Endothelial cell (in vitro differentiated cells): ENCODE measurements around the gene TAGLN. TPM values are rescaled to one million over a fixed set of nuclear protein-coding genes. Genes with fewer than 3 reads are reported as not detected.
A peak's percentile ranks its signal among the peaks of the same experiment; 100 is the strongest.

Experiments used
- DNase-seq: peaks from one replicate; pipeline ENCODE4 v3.0.0; 2021; ENCODE audit warnings: low spot score
- H3K27ac Mint-ChIP-seq: one replicate; pipeline ENCODE4 v1.8.0; 2021; ENCODE audit warnings: mixed read lengths, inconsistent platforms; ENCODE audit not compliant: unreplicated experiment
- H3K27me3 Mint-ChIP-seq: one replicate; pipeline ENCODE4 v1.8.0; 2021; ENCODE audit warnings: mild to moderate bottlenecking, moderate library complexity, mixed read lengths, inconsistent platforms; ENCODE audit not compliant: unreplicated experiment
- H3K36me3 Mint-ChIP-seq: one replicate; pipeline ENCODE4 v1.8.0; 2021; ENCODE audit warnings: mild to moderate bottlenecking, low read depth, mixed read lengths, inconsistent platforms; ENCODE audit not compliant: unreplicated experiment
- H3K4me1 Mint-ChIP-seq: one replicate; pipeline ENCODE4 v1.8.0; 2021; ENCODE audit warnings: mild to moderate bottlenecking, mixed read lengths, inconsistent platforms; ENCODE audit not compliant: unreplicated experiment
- H3K4me3 Mint-ChIP-seq: one replicate; pipeline ENCODE4 v1.8.0; 2021; ENCODE audit warnings: mild to moderate bottlenecking, mixed read lengths, inconsistent platforms; ENCODE audit not compliant: unreplicated experiment
- H3K9me3 Mint-ChIP-seq: one replicate; pipeline ENCODE4 v1.8.0; 2021; ENCODE audit warnings: mixed read lengths, inconsistent platforms; ENCODE audit not compliant: unreplicated experiment
- CTCF ChIP-seq: fragments of 200-600 bp; sonication (generic); IDR thresholded peaks from one replicate; pipeline ENCODE4 v1.5.0; 2021; ENCODE audit warnings: antibody characterized with exemption; ENCODE audit not compliant: unreplicated experiment
- total RNA-seq: library from RNA; stranded (reverse); fragmentation: NEBNext Ultra II Directional; extraction: Animal tissue kit (Norgen Biotek cat#: 25700); gene quantifications from one replicate; pipeline ENCODE4 v1.2.1, GENCODE V29; 2021; ENCODE audit not compliant: unreplicated experiment

Gene TAGLN
- total RNA-seq, 1 donor from 2014 or later = 25.4 TPM

GRCh38 chr11:117249571-117249970 is 50.4 kb downstream of the TAGLN start:
- DNase-seq = no peak
- Mint-ChIP-seq H3K36me3 (peaks cover 35% of the 10 kb centered on the region), H3K9me3 (no peaks in the 10 kb centered on the region), H3K27me3 (peaks cover 2% of the 10 kb centered on the region), H3K4me1 (no peaks in the 10 kb centered on the region), H3K27ac (no peak overlapping the region), H3K4me3 (no peak overlapping the region)
- TF ChIP-seq CTCF = no peak

- no peak overlapping the region for H3K27ac Mint-ChIP-seq
- H3K4me3 Mint-ChIP-seq = no peak overlapping the region
- no peak for TF ChIP-seq CTCF
- no peak for DNase-seq
- H3K9me3 Mint-ChIP-seq = no peaks in the 10 kb centered on the region
- H3K36me3 Mint-ChIP-seq = peaks cover 29% of the 10 kb centered on the region
- peaks cover 2% of the 10 kb centered on the region for H3K27me3 Mint-ChIP-seq
- no peaks in the 10 kb centered on the region for H3K4me1 Mint-ChIP-seq
Measured at GRCh38 chr11:117251506-117251905, 52.3 kb downstream of the TAGLN start.

GRCh38 chr11:117255966-117256365 is 56.8 kb downstream of the TAGLN start:
- Mint-ChIP-seq H3K27ac (no peak overlapping the region), H3K27me3 (peaks cover 2% of the 10 kb centered on the region), H3K4me1 (no peaks in the 10 kb centered on the region)

GRCh38 chr11:117256573-117256972 is 57.4 kb downstream of the TAGLN start:
- no peaks in the 10 kb centered on the region for H3K4me1 Mint-ChIP-seq
- peak overlapping the region; percentile 24 for H3K4me3 Mint-ChIP-seq
- DNase-seq = no peak
- TF ChIP-seq CTCF = no peak
- no peaks in the 10 kb centered on the region for H3K9me3 Mint-ChIP-seq
- H3K36me3 Mint-ChIP-seq = peaks cover 9% of the 10 kb centered on the region
- H3K27ac Mint-ChIP-seq = no peak overlapping the region
- peaks cover under 1% of the 10 kb centered on the region for H3K27me3 Mint-ChIP-seq

More at GRCh38 chr11:117255966-117256365, 56.8 kb downstream of the TAGLN start:
- no peak for TF ChIP-seq CTCF
- no peaks in the 10 kb centered on the region for H3K9me3 Mint-ChIP-seq
- H3K36me3 Mint-ChIP-seq = peaks cover 11% of the 10 kb centered on the region
- H3K4me3 Mint-ChIP-seq = no peak overlapping the region
- DNase-seq = no peak

Other genes starting within 250 kb of the TAGLN start
- gene SIK3, start 100.9 kb upstream of the TAGLN start, total RNA-seq = 29.4 TPM
- 87.4 TPM for gene PAFAH1B2, start 55.1 kb upstream of the TAGLN start, total RNA-seq
- 41.3 TPM for gene SIDT2, start 20.6 kb upstream of the TAGLN start, total RNA-seq
- gene PCSK7, start 32.7 kb downstream of the TAGLN start, total RNA-seq = 93.6 TPM
- gene RNF214, start 33.3 kb downstream of the TAGLN start, total RNA-seq = 37.1 TPM
- gene BACE1-AS, start 92.0 kb downstream of the TAGLN start, total RNA-seq = 10.2 TPM
- gene BACE1, start 116.9 kb downstream of the TAGLN start, total RNA-seq = 28.4 TPM
- gene CEP164, start 128.5 kb downstream of the TAGLN start, total RNA-seq = 28.6 TPM